CD8-positive, alpha-beta memory T cell (primary cell): Measurements from ENCODE around the gene DMBX1. TPM values are rescaled to one million over a fixed set of nuclear protein-coding genes. Genes with fewer than 3 reads are reported as not detected.

Experiments used
- polyA plus RNA-seq: library from polyadenylated mRNA; unstranded; fragments of 300-500 nt; fragmentation: Illumina TruSeq; gene quantifications from one replicate; pipeline ENCODE4 v1.2.3, GENCODE V29; 2021
- total RNA-seq, 2 experiments: library from RNA; stranded (reverse); gene quantifications; one replicate each; pipeline ENCODE4 v1.2.3, GENCODE V29; 2021

The DMBX1 gene
- total and polyA plus RNA-seq, 3 experiments from 2014 or later: not detected

Other genes with a start within 250 kb of the DMBX1 start
- gene RAD54L, start 242.1 kb upstream of the DMBX1 start, total RNA-seq: 10 to 100 TPM; 50.7 to 53.7 TPM
- gene RAD54L, start 242.1 kb upstream of the DMBX1 start, polyA plus RNA-seq: 0.39 TPM
- gene LRRC41, start 186.2 kb upstream of the DMBX1 start, total RNA-seq: 10 to 100 TPM; 40.3 to 41.3 TPM
- 49.9 TPM for gene LRRC41, start 186.2 kb upstream of the DMBX1 start, polyA plus RNA-seq
- gene UQCRH, start 186.1 kb upstream of the DMBX1 start, total RNA-seq: 100 to 1,000 TPM; 371 to 394 TPM
- gene UQCRH, start 186.1 kb upstream of the DMBX1 start, polyA plus RNA-seq: 278 TPM
- gene NSUN4, start 149.0 kb upstream of the DMBX1 start, total RNA-seq: 10 to 100 TPM; 29.5 to 32.4 TPM
- 14.5 TPM for gene NSUN4, start 149.0 kb upstream of the DMBX1 start, polyA plus RNA-seq
- gene FAAH, start 95.5 kb upstream of the DMBX1 start, total RNA-seq: 1 to 10 TPM; 4.5 to 5.1 TPM
- gene FAAH, start 95.5 kb upstream of the DMBX1 start, polyA plus RNA-seq: 1.3 TPM
- gene KNCN, start 61.8 kb downstream of the DMBX1 start, total RNA-seq: not detected
- gene KNCN, start 61.8 kb downstream of the DMBX1 start, polyA plus RNA-seq: not detected
- 10 to 100 TPM; 27.9 to 32.4 TPM for gene MKNK1, start 114.4 kb downstream of the DMBX1 start, total RNA-seq
- gene MKNK1, start 114.4 kb downstream of the DMBX1 start, polyA plus RNA-seq: 39.0 TPM
- 10 to 100 TPM; 10.3 to 11.3 TPM for gene MOB3C, start 127.0 kb downstream of the DMBX1 start, total RNA-seq
- 26.0 TPM for gene MOB3C, start 127.0 kb downstream of the DMBX1 start, polyA plus RNA-seq
- gene ATPAF1, start 178.5 kb downstream of the DMBX1 start, total RNA-seq: 10 to 100 TPM; 40.2 to 42.3 TPM
- gene ATPAF1, start 178.5 kb downstream of the DMBX1 start, polyA plus RNA-seq: 75.8 TPM
- gene TEX38, start 182.0 kb downstream of the DMBX1 start, total RNA-seq: not detected
- gene TEX38, start 182.0 kb downstream of the DMBX1 start, polyA plus RNA-seq: 0.37 TPM
- 10 to 100 TPM; 41.2 to 43.5 TPM for gene EFCAB14, start 229.3 kb downstream of the DMBX1 start, total RNA-seq
- 135 TPM for gene EFCAB14, start 229.3 kb downstream of the DMBX1 start, polyA plus RNA-seq